LNCaP clone FGC (cell line): ENCODE measurements around the gene PAK3.

Experiments
- DNase-seq: peaks from one replicate; pipeline ENCODE4 v3.0.0-alpha.2; 2011; ENCODE audit warnings: low read depth
- H3K4me3 ChIP-seq: 2 replicates; pipeline ENCODE4 v1.5.1; 2011; ENCODE audit warnings: mild to moderate bottlenecking, low read depth, low read length, control low read depth
- CTCF ChIP-seq: IDR thresholded peaks from 2 replicates; pipeline ENCODE4 v1.5.1; 2012; ENCODE audit warnings: mild to moderate bottlenecking; ENCODE audit not compliant: control insufficient read depth, insufficient read depth; ENCODE audit errors: extremely low read depth

The PAK3 gene

DNA sequence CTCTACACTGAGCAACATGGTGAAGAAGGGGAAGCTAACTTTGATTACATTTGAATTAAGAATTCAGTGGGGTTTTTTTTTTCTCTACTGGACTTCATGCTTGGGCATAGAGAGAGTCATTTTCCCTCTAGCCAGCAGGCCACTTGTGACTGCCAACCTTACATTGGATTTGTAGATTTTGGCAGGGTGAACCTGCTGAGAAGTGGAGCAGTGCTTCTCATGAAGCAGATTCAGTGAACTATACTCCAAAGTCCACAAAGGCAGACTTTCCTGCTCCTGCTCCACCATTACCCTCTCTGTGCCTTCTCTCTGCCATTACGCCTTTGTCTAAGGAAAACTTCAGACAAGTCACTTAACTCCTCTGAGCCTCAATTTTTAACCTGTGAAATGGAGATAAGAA, 69.9 kb downstream of the PAK3 start:
- TF ChIP-seq CTCF = no peak
- no peak overlapping the region for H3K4me3 ChIP-seq
- DNase-seq = no peak

DNA sequence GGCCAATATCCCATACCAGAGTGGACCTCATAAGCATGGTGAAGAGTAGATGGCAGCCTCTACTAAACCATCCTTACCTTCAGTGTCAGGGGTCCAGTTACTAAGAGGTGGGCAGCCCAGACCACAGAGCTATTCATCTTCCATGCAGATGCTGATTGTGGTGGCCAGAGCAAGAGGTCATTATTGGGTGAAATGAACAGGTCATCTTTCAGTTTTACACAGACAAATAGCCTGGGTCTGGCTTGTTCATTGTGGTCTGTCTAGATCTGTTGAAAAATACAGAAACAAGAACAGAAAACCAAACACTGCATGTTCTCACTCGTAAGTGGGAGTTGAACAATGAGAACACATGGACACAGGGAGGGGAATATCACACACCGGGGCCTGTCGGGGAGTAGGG, 71.3 kb downstream of the PAK3 start:
- no peak overlapping the region for H3K4me3 ChIP-seq
- DNase-seq = no peak
- no peak for TF ChIP-seq CTCF

DNA sequence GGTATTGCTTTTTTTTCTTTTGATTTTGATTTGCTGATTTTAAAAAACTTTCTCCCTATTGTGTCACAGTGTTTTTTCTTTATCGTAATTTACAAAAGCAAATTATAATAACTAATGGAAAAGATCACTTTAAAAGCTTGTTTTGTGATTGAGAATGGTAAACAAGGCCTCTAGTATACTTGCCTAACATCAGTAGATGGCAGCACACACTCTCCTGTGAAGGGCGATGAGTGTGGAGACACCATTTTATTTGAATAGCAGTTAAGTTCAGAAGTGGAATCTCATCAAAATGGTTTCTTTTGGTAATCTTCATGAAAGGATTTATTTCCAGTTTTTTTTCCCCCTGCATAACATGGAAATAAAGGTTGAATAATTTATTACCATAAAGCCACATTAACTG, 72.3 kb downstream of the PAK3 start:
- DNase-seq = no peak
- peak; percentile 65 for TF ChIP-seq CTCF

GRCh38 chrX:111169141-111169540, 73.2 kb downstream of the PAK3 start:
- no peak for TF ChIP-seq CTCF
- DNase-seq = no peak
- no peak overlapping the region for H3K4me3 ChIP-seq

More for the DNA sequence above, 72.3 kb downstream of the PAK3 start:
- no peak overlapping the region for H3K4me3 ChIP-seq

DNA sequence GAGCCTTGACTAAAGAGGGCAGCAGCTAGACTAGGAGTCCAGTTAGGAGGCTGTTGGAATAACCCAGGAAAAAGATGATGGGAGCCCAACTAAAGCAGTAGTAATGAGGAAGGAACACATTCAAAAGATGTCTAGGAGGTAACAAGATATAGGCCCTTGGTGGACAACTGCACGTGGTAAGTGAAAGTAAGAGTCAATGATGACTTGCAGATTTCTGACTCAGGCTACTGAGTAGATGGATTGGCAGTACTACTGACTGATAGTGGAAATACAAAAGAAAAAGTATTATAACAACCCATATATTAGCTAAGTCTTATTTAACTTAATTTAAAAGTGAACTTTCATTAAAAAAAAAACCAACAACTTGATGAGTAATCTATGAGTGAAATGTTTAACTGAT, 74.0 kb downstream of the PAK3 start:
- no peak for DNase-seq
- H3K4me3 ChIP-seq = no peak overlapping the region
- TF ChIP-seq CTCF = no peak

DNA sequence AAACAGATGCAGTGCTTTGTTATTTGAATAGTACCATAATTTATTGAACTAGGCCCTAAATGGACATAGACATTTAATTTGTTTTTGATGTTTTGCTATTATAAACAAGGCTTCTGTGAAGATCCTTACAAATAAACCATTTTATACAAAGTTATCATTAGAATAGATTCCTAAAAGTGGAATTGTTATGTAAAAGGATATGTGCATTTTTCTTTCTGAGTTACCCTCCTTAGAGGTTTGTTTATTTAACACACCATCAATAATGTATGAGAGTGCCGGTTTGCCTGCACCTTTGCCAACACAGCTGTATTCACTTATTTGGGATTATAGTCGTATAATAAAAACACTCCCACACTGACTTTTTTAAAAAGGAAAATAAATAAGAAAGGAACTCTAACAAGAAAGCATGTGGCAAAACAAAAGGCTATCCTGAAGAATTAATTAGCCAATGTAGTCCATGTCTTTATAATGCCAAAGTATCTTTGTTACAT, 84.8 kb downstream of the PAK3 start:
- no peak for TF ChIP-seq CTCF
- DNase-seq = no peak
- no peak overlapping the region for H3K4me3 ChIP-seq

- DNase-seq = no peak
- TF ChIP-seq CTCF = no peak
- no peak overlapping the region for H3K4me3 ChIP-seq
Measured at GRCh38 chrX:111181951-111182350, 86.0 kb downstream of the PAK3 start.
